Esophagus muscularis mucosa (tissue), 4 donors: ENCODE results near the gene ARFRP1.

ENCODE experiments used
- EP300 ChIP-seq: sonication (generic); formaldehyde crosslinking; IDR thresholded peaks from one replicate; pipeline ENCODE4 v1.6.1; 2017; ENCODE audit warnings: antibody characterized with exemption
- POLR2A ChIP-seq: fragments of 450-650 bp; IDR thresholded peaks from one replicate; pipeline ENCODE4 v1.6.1; 2017; ENCODE audit warnings: antibody characterized with exemption, moderate library complexity, mild to moderate bottlenecking, low read depth
- POLR2AphosphoS5 ChIP-seq, 2 donors: sonication (generic); formaldehyde crosslinking; IDR thresholded peaks; one replicate each; pipeline ENCODE4 v1.6.1; 2017; ENCODE audit warnings: antibody characterized with exemption in 2 of 2
- TF ChIP-seq, protein P1 (sequence below), 3 experiments: fragments of 200-600 bp in 2 of 3; fragments of 450-650 bp in 1 of 3; sonication (generic) in 2 of 3; IDR thresholded peaks; one replicate each; pipeline ENCODE4 v1.5.1; 2017 to 2019; ENCODE audit warnings: antibody characterized with exemption in 3 of 3, mild to moderate bottlenecking in 2 of 3, moderate library complexity in 1 of 3

DNA sequence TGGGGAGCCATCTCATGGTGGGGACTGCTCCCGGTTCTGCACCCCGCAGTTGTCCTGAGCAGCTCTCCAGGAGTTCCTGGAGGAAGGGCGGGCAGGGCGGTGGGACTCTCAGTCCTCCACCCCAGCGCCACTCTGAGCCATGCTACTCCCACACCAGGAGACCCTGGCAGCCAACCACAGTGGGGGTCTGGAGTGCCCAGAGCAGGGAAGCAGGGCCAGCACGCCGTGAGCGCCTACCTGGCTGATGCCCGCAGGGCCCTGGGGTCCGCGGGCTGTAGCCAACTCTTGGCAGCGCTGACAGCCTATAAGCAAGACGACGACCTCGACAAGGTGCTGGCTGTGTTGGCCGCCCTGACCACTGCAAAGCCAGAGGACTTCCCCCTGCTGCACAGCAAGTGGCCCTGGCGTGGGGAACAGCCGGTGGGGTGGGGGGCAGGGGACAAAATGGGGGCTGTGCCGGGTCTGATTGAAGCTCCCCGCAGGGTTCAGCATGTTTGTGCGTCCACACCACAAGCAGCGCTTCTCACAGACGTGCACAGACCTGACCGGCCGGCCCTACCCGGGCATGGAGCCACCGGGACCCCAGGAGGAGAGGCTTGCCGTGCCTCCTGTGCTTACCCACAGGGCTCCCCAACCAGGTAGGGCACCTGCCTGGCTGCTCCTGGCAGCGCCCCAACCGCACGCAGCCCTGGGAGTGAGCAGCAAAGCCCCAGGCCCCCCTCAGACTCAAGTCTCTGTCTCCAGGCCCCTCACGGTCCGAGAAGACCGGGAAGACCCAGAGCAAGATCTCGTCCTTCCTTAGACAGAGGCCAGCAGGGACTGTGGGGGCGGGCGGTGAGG is 13.0 kb downstream of the ARFRP1 start:
- TF ChIP-seq, protein P1, sequence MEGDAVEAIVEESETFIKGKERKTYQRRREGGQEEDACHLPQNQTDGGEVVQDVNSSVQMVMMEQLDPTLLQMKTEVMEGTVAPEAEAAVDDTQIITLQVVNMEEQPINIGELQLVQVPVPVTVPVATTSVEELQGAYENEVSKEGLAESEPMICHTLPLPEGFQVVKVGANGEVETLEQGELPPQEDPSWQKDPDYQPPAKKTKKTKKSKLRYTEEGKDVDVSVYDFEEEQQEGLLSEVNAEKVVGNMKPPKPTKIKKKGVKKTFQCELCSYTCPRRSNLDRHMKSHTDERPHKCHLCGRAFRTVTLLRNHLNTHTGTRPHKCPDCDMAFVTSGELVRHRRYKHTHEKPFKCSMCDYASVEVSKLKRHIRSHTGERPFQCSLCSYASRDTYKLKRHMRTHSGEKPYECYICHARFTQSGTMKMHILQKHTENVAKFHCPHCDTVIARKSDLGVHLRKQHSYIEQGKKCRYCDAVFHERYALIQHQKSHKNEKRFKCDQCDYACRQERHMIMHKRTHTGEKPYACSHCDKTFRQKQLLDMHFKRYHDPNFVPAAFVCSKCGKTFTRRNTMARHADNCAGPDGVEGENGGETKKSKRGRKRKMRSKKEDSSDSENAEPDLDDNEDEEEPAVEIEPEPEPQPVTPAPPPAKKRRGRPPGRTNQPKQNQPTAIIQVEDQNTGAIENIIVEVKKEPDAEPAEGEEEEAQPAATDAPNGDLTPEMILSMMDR (IDR thresholded peaks at IDR 0.05), result no peak
- TF ChIP-seq POLR2AphosphoS5 (IDR thresholded peaks at IDR 0.05), result no peak
- TF ChIP-seq POLR2A, result no peak
- no peak for TF ChIP-seq EP300
